Measurements from ENCODE around the gene PLP2.

The PLP2 gene

DNA sequence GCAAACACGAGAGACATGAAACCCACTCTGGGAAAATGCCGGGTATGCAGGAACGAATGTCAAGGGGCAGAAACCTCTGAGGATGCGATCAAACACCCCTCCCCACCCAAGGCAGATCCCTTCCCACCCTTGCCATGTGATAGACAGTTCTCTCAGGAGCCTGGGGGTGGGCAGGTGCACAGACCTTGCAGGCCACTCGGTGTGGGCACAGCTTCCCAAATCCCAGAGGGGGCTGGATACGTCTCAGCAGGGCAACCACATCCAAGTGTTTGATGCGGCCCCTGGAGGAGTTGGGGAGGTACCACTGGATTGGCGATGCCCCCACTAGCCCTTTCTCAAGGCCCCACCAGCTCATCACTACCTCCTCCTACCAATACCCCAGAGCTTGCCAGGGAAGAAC lies 38.7 kb downstream of the PLP2 start:
- in situ Hi-C loops (cut with HindIII; ENCODE audit: low sequenced_read_pairs), result no loop called here
- TF ChIP-seq, protein P1, sequence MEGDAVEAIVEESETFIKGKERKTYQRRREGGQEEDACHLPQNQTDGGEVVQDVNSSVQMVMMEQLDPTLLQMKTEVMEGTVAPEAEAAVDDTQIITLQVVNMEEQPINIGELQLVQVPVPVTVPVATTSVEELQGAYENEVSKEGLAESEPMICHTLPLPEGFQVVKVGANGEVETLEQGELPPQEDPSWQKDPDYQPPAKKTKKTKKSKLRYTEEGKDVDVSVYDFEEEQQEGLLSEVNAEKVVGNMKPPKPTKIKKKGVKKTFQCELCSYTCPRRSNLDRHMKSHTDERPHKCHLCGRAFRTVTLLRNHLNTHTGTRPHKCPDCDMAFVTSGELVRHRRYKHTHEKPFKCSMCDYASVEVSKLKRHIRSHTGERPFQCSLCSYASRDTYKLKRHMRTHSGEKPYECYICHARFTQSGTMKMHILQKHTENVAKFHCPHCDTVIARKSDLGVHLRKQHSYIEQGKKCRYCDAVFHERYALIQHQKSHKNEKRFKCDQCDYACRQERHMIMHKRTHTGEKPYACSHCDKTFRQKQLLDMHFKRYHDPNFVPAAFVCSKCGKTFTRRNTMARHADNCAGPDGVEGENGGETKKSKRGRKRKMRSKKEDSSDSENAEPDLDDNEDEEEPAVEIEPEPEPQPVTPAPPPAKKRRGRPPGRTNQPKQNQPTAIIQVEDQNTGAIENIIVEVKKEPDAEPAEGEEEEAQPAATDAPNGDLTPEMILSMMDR (IDR thresholded peaks at IDR 0.05; ENCODE audit: low read depth, low read length, missing control alignments), result no peak
- DNase-seq (ENCODE audit: low read depth), result no peak
- no peak overlapping the region for H3K4me3 ChIP-seq (ENCODE audit: low read depth, low read length)

DNA sequence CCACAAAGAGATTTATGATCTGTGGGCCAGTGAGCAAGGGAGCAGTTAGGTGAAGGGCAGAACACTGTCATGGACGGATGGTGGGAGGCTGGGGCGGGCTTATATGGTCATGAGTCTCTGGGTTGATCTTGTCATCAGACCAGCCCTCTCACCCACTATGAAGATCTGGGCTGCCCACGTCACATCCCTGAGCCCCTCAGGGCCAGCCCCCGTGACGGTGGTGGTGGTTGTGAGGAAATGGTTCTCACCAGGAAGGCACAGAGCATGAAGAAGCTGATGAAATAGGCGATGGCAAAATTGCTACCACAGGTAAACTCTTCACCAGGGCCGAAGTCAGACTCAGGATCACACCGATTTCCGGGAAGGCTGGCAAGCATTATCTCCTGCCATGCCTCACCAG lies 39.4 kb downstream of the PLP2 start:
- in situ Hi-C loops (cut with HindIII; ENCODE audit: low sequenced_read_pairs), result no loop called here
- DNase-seq (ENCODE audit: low read depth), result no peak
- H3K4me3 ChIP-seq (ENCODE audit: low read depth, low read length), result no peak overlapping the region
- TF ChIP-seq, protein P1 (IDR thresholded peaks at IDR 0.05; ENCODE audit: low read depth, low read length, missing control alignments), result no peak

DNA sequence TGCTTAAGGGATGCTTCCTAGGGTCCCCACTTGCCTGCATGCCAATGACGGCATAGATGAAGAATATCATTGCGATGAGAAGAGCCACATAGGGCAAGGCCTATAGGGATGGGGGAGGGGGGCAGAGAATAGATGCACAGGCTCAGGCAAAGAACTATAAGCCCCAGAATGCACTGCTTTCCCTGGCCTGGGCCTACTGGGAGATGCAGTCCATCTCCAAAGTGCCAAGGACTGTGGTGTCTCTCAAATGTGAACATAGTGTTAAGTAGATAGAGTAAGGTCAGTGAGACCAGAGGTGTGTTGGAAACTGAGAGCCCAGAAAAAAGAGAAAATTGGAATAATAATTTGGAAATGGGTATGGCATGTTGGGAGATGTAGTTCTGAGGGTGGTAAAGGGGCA lies 40.5 kb downstream of the PLP2 start:
- TF ChIP-seq, protein P1 (IDR thresholded peaks at IDR 0.05; ENCODE audit: low read depth, low read length, missing control alignments), result no peak
- DNase-seq (ENCODE audit: low read depth), result no peak
- H3K4me3 ChIP-seq (ENCODE audit: low read depth, low read length), result no peak overlapping the region
- in situ Hi-C loops (cut with HindIII; ENCODE audit: low sequenced_read_pairs), result no loop called here

DNA sequence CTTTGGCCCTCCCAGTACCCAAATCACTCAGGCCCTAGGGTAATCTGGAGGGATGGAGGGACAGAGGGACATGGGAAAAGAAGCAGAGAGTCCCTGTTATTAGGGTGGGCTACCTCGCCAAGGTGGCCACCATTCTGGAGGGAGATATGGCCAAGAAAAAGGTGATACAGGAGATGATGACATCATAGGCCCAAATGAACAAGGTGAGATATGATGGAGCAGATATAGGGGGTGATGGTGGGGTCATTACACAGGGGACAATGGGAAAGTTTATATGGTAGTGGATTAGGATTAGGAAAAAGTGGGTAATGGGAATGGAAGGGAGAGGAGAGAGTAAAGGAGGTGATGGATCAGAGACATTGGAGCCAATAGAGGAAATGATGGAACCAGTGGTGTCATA lies 41.2 kb downstream of the PLP2 start:
- TF ChIP-seq, protein P1 (IDR thresholded peaks at IDR 0.05; ENCODE audit: low read depth, low read length, missing control alignments), result no peak
- in situ Hi-C loops (cut with HindIII; ENCODE audit: low sequenced_read_pairs), result no loop called here
- no peak overlapping the region for H3K4me3 ChIP-seq (ENCODE audit: low read depth, low read length)
- DNase-seq (ENCODE audit: low read depth), result no peak

DNA sequence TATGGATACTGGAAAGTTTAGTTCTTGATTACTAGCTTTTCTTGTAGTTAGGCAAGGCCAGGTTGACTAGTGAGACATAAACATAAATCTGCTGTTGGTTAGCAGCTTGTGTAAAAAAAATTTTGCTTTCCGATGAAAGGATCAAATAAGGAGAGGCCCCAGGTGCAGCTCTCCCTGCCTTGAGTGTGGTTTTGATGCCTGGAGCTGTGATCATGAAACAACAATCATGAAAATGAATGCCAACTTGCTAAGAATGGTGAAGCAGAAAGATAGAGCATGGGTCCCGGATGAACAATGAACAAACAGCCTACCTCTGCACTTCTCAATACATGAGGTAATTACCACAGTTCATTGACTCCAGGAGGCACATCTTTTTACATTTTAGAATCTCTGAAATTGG lies 42.7 kb downstream of the PLP2 start:
- no peak for DNase-seq (ENCODE audit: low read depth)
- TF ChIP-seq, protein P1 (IDR thresholded peaks at IDR 0.05; ENCODE audit: low read depth, low read length, missing control alignments), result no peak
- no peak overlapping the region for H3K4me3 ChIP-seq (ENCODE audit: low read depth, low read length)
- in situ Hi-C loops (cut with HindIII; ENCODE audit: low sequenced_read_pairs), result no loop called here

DNA sequence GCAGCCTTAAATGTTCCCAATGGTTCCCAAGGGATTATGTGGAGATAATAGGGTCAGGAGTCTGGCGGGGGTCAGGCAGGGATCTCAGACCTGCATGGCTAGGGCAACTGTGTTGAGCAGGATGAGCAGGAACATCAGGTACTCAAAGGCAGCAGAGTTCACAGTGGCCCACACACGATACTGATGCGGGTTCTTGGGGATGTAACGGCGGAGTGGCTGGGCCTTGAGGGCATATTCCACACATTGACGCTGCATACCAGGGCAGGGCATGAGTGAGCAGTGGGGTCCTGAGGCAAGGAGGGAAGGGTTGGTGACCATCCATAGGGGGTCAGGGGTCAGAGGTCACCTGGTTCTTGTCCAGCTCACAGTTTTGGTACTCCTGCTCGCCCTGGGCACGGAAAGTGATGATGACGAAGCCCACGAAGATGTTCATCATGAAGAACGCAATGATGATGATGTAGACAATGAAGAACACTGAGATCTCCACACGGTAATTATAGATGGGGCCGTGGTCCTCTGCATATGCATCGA lies 43.4 kb downstream of the PLP2 start:
- no peak for DNase-seq (ENCODE audit: low read depth)
- no peak overlapping the region for H3K4me3 ChIP-seq (ENCODE audit: low read depth, low read length)
- TF ChIP-seq, protein P1 (IDR thresholded peaks at IDR 0.05; ENCODE audit: low read depth, low read length, missing control alignments), result no peak
- in situ Hi-C loops (cut with HindIII; ENCODE audit: low sequenced_read_pairs), result no loop called here

DNA sequence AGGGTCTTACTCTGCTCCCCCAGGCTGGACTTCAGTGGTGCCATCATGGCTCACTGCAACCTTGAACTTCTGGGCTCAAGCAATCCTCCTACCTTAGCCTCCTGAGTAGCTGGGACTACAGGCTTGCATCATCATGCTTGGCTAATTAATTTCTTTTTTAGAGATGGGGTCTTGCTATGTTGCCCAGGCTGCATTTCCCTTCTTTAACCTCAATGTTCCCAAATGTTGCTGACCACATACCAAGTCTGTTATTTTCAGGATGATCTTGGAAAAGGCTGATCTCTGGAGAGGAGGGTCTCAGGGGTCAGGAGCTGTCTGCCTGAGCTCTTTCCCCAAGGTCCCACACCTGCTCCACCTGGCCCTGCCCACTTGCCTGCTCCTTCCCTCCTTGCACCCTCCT lies 48.4 kb downstream of the PLP2 start:
- TF ChIP-seq, protein P1 (IDR thresholded peaks at IDR 0.05; ENCODE audit: low read depth, low read length, missing control alignments), result no peak
- in situ Hi-C loops (cut with HindIII; ENCODE audit: low sequenced_read_pairs), result no loop called here
- no peak for DNase-seq (ENCODE audit: low read depth)
- H3K4me3 ChIP-seq (ENCODE audit: low read depth, low read length), result no peak overlapping the region
